GM18858 (cell line): ENCODE measurements around the gene CYP21A2.
"Not testable (repeated sequence)": the region's sequence is repeated elsewhere in the genome, so short reads cannot be mapped to it uniquely, and the experiment has no call there.

ENCODE experiments used
- ATAC-seq: cut with Tn5 transposase; IDR thresholded peaks from one replicate; pipeline ENCODE4 v1.9.1; 2021; ENCODE audit not compliant: unreplicated experiment

Gene CYP21A2

DNA sequence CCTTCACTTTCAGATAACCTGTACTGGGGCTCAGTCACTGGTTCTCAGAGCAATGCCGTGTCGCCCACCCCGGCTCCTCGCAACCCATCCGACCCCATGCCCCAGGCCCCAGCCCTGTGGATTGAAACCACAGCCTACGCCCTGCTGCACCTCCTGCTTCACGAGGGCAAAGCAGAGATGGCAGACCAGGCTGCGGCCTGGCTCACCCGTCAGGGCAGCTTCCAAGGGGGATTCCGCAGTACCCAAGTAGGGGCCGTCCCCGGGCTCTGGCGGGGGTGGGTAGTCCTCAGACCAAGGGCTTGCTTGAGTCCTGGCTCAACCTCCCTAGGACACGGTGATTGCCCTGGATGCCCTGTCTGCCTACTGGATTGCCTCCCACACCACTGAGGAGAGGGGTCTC, 8.7 kb upstream of the CYP21A2 start:
- not testable (repeated sequence) for ATAC-seq

DNA sequence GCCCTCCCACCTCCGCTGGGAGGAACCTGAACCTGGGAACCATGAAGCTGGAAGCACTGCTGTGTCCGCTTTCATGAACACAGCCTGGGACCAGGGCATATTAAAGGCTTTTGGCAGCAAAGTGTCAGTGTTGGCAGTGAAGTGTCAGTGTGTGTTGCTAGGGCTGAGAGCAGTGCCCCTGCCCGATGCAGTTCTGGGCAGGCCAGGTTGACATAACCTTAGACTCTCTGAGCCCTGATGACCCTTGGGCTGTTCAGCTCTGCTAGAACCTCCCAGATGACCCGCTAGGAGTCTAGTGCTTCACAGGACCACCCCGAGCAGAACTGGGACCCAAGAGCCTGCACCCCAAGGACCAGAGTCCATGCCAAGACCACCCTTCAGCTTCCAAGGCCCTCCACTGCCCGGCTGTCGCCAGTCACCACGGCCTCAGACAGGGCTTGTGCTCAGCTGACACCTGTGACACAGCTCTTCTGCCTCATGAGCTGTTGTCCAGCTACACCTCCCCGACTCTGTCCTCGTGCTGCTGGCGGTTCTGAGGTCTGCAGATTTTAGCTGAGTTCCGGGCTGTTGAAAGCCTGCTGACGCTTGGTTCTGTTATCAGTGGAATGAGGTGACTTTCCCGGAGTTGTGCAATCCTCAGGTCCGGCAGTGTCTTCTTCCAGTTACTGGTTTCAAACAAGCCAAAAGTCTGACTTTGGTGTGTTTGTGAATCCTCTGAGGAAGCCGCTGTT, 2.8 kb upstream of the CYP21A2 start:
- not testable (repeated sequence) for ATAC-seq

DNA sequence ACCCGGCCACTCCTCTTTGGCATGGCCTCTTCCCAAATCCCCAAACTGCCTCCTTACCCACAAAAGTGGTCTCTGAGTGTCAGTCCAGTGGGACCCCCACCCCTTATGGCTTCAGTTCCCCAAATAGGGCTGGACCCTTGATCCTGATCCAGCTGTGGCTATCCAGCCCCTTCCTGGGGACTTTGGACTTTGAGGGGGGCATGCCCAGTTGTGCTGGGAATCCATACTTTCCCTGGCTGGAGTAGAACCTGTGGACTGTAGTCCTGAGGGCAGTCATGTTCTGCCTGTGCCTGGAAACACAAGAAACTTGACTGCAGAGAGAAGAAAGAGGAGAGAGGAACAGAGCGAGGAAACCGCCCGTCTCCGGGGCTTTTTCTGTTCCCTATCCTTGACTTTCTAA, 1.1 kb upstream of the CYP21A2 start:
- not testable (repeated sequence) for ATAC-seq

DNA sequence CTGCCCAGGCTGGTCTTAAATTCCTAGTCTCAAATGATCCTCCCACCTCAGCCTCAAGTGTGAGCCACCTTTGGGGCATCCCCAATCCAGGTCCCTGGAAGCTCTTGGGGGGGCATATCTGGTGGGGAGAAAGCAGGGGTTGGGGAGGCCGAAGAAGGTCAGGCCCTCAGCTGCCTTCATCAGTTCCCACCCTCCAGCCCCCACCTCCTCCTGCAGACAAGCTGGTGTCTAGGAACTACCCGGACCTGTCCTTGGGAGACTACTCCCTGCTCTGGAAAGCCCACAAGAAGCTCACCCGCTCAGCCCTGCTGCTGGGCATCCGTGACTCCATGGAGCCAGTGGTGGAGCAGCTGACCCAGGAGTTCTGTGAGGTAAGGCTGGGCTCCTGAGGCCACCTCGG, 663 bp downstream of the CYP21A2 start:
- ATAC-seq: not testable (repeated sequence)

DNA sequence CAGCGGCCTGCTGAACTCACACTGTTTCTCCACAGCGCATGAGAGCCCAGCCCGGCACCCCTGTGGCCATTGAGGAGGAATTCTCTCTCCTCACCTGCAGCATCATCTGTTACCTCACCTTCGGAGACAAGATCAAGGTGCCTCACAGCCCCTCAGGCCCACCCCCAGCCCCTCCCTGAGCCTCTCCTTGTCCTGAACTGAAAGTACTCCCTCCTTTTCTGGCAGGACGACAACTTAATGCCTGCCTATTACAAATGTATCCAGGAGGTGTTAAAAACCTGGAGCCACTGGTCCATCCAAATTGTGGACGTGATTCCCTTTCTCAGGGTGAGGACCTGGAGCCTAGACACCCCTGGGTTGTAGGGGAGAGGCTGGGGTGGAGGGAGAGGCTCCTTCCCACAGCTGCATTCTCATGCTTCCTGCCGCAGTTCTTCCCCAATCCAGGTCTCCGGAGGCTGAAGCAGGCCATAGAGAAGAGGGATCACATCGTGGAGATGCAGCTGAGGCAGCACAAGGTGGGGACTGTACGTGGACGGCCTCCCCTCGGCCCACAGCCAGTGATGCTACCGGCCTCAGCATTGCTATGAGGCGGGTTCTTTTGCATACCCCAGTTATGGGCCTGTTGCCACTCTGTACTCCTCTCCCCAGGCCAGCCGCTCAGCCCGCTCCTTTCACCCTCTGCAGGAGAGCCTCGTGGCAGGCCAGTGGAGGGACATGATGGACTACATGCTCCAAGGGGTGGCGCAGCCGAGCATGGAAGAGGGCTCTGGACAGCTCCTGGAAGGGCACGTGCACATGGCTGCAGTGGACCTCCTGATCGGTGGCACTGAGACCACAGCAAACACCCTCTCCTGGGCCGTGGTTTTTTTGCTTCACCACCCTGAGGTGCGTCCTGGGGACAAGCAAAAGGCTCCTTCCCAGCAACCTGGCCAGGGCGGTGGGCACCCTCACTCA, 1.4 kb downstream of the CYP21A2 start:
- ATAC-seq: not testable (repeated sequence)

DNA sequence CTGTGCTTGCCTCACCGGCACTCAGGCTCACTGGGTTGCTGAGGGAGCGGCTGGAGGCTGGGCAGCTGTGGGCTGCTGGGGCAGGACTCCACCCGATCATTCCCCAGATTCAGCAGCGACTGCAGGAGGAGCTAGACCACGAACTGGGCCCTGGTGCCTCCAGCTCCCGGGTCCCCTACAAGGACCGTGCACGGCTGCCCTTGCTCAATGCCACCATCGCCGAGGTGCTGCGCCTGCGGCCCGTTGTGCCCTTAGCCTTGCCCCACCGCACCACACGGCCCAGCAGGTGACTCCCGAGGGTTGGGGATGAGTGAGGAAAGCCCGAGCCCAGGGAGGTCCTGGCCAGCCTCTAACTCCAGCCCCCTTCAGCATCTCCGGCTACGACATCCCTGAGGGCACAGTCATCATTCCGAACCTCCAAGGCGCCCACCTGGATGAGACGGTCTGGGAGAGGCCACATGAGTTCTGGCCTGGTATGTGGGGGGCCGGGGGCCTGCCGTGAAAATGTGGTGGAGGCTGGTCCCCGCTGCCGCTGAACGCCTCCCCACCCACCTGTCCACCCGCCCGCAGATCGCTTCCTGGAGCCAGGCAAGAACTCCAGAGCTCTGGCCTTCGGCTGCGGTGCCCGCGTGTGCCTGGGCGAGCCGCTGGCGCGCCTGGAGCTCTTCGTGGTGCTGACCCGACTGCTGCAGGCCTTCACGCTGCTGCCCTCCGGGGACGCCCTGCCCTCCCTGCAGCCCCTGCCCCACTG, 2.3 kb downstream of the CYP21A2 start:
- ATAC-seq: not testable (repeated sequence)

DNA sequence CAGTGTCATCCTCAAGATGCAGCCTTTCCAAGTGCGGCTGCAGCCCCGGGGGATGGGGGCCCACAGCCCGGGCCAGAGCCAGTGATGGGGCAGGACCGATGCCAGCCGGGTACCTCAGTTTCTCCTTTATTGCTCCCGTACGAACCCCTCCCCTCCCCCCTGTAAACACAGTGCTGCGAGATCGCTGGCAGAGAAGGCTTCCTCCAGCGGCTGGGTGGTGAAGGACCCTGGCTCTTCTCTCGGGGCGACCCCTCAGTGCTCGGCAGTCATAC, 2.8 kb downstream of the CYP21A2 start:
- ATAC-seq: not testable (repeated sequence)

DNA sequence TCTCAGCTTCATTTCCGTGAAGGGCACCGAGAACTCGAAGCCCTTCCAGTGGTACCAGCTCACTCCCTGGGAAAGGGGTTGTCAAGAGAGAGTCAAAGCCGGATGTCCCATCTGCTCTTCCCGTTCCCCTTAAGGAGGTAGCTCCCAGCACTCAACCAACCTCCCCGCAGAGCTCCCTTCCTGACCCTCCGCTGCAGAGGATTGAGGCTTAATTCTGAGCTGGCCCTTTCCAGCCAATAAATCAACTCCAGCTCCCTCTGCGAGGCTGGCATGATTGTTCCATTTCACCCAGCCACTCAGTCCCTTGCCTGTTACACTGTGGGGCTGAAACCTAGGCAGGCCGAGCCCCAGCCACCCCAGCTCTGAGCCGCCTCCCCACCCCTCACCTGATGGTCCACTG, 3.2 kb downstream of the CYP21A2 start:
- ATAC-seq: not testable (repeated sequence)

DNA sequence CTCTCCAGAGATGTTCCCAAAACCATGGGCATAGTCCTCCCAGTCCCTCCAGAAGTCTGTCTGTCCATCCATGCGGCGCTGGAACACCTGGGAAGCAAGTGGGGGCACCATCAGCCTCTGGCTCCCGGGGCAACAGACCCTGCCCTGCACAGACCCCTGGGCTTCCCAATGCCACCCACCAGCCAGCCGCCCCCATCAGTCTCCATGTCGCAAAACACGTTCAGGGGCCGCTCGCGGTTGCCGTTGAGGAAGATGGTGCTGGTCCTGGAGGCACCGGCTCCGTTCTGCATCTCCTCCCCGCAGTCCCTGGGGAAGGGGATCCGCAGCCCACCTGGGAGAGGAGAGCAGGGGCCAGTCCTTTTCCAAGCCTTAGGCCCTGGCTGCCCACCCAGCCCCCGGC, 4.1 kb downstream of the CYP21A2 start:
- ATAC-seq: not testable (repeated sequence)

DNA sequence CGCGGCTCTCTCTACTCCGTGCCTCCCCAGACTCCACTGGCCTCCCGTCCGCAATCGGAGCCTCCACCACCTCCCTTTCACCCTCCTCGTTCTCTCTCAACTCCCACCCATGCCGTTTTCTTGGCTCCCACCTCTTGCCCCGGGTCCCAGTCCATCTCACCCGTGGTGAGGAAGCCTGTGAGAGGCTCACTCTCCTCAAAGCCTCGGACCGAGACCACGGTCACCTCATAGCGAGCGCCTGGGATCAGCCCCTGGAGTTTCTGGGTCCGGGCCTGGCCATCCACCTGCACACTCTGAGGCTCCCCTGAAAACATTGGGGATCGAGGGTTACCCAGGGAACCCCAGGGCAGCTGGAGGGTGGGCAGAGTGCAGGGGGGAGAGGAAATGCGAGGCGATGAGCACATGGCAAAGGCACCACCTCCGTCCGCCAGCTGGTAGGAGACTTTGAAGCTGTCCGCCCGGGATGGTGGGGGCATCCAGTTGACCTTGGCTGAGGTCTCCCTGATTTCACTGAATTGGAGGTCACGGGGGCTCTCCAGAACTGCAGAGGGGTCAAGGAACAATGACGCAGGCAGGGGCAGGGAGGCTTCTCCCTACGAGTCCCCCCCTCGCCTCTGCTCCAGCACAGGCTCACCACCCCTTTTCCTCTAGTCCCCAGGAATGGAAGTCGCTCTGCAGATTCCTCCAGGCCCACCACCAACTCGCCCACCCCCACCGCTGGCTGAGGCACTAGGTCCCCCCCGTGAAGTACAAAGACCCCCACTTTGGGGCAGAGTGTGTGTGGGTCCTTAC, 5.6 kb downstream of the CYP21A2 start:
- ATAC-seq: not testable (repeated sequence)

DNA sequence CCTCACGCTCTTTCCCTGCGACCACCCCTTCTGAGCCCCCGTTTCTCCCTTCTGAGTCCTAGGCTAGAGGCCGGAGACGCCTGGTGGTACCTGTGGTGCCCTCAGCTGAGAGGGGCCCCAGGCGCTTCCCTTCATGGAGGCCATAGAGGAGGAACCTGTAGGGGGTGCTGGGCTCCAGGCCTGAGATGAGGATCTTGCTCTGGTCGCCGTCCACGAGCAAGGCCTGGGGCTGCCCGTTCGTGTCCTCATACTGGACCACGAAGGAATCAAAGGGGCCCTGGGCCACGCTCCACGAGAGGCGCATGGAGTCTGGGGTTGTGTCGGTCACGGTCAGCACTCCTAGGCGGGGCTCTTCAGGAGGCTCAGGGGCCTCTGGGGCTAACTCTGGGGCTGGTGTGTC, 6.7 kb downstream of the CYP21A2 start:
- not testable (repeated sequence) for ATAC-seq

DNA sequence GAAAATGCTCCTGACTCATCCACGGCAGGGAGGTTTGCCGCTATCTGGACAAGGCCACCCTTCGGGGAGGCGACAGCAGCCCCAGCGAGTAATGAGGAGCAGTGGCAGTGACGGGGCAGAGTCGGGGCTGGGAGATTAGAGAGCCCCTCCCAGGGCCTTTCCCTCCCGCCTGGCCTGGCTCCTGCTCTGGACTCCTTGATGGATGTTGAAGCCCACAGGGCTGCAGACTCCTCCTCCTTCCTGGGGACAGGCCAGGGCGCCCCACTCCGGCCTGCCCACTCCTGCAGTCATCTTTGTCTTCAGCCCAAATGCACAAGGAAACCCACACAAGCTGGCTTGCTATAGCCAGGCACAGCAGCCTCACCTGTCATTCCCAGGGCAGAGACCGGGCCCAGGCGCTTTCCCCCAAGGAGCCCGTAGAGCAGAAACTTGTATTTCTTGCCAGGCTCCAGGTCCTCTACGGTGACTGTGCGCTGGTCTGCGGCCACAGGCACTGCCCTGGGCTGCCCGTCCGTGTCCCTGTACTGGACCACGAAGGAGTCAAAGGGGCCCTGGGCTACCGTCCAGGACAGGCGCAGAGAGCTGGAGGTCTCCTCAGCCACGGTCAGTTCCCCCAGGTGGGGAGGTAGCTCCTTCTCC, 7.7 kb downstream of the CYP21A2 start:
- no peak for ATAC-seq

DNA sequence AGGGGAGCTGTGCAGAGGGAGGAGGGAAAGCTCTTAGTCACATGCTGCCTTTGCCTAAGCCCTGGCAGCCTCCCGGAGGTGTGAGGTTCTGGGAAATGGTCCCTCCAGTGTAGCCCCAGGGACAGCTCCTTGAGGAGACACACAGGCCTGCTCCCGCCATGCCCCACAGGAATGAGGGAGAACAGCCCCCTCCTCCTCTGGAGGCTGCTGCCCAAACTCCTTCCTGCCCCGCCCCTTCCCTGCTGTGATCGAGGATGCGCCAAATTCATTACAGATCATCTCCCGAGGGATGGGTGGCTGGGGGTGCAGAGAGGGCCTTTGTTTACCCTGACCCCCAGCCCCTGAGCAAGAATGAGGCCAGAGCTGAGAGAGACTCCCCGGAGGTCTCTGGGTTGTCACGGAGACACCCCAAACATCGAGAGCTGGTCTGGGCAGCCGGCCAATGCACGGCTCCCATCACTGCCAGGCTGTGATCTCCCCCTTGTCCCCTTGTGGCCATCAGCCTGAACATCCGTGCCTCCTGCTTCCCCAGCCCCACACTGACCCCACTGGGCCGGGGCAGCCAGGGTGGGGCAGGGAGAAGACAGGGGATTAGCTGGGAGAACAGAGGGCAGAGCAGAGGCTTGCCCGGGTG, 8.4 kb downstream of the CYP21A2 start:
- no peak for ATAC-seq

DNA sequence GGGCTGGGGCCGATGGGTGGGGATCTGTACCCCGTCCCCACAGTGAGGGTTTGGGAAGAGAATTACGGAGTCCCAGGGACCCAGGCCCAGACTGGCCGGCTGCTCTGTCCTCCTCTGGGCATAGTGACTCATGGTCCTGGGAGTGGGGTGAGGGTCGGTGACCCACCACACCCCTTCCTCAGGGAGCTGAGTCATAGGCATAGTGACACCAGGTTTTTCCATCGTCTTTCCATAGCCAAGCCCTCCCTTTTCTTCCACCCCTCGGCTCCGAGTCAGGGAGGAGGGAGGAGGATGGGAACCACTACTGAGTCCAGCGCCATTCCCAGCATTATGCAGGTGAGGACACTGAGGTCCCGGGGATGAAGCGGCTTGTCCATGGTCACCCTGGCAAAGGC, 8.9 kb downstream of the CYP21A2 start:
- no peak for ATAC-seq

DNA sequence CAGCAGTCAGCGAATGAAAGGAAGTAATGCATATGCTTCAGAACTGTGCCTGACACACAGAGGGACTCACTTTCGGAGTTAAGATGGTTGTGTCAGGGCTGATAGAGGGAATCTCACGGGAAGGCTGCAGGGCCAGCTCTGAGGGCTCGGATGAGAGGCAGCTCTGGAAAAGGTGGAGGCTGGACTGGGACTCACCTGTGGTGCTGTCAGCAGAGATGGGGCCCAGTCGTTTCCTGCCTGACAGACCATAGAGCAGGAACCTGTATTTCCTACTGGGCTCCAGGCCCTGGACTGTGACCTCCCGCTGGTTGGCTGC, 9.3 kb downstream of the CYP21A2 start:
- ATAC-seq: no peak

DNA sequence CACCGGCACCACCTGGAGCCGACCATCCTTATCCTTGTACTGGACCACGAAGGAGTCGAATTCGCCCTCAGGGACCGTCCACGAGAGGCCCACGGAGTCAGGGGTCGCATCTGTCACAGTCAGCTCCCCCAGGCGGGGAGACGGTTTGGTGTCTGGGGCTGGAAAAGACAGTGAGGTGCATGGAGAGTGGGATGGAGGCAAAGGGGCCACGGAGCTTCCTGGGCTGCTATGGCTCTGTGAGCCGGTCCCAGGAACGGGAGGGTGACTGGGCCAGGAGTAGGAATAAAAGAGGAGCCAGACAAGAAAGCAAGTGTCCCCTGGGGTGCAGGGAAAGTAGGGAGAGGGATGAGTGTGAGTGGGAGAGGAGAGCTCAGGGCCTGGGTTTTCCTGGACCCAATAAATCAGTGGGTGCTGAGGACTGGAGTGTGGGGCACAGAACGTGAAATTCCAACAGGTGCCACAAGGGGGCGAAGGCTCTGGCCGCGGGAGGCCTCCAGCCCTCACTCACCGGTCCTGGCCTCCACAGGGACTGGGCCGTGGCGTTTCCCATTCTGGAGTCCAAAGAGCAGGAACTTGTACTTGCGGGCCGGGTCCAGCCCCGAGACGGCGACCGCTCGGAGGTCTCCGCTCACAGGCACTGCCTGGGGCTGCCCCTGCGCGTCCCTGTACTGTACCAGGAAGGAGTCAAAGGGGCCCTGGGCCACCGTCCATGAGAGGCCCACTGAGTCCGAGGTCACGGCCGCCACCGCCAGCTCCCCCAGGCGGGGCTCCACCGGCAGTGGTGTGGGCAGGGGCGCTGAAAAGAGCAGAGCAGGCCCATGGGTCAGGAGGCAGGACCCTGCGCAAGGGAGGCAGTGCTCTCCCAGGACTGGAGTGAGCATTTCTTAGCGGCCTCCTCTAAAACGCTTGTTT, 9.9 kb downstream of the CYP21A2 start:
- ATAC-seq: no peak

DNA sequence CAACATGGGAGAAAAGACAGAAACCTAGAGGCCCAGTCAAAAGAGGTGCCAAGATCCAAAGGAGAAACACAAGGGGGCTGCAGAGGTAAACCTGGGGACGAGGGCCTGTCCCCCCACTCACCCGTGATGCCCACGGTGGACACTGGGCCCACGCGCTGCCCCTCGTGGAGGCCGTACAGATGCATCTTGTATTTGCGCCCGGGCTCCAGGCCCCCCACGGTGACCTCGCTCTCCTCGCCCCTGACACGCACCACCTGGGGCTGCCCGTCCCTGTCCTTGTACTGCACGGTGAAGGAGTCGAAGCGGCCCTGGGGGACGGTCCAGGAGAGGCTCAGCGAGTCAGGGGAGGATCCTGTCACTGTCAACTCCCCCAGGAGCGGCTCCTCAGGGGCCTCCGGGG, 10.9 kb downstream of the CYP21A2 start:
- not testable (repeated sequence) for ATAC-seq

DNA sequence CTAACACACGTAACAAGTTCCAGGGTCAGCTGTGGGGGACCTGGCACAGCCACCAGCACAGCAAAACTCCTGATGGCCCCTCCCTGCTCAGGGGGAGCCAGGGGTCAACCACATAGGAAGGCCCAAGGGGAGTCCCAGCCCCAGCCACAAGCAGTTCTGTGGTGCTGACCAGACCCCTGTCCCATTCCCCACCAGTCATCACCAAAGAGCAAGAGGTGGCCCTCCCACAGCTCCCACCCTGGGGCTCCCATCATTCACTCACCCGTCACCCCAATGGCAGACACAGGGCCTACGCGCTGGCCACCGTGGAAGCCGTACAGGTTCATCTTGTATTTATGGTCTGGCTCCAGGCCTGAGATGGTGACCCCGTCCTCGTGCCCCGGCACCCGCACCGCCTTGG, 11.5 kb downstream of the CYP21A2 start:
- not testable (repeated sequence) for ATAC-seq

DNA sequence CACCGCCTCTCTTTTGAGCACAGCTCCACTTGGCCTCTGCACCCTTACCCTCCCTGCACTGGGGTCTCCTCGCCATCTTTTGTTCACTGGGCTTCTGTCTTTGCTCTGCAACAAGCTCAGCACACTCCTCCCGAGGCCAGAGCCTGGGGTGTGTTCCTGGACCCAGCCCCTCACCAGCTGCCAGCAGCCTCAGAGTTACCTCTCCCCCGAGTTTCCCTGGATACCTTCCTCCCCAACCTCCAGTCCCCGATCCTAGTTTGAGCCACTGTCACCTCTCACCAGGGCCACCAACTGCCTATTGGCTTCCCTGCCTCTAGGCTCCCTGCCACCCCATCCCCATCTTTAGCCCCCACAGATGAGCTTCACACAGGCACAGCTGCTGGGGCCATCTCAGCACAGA, 12.3 kb downstream of the CYP21A2 start:
- no peak for ATAC-seq
